PC-3 (cell line): ENCODE results near the gene BAIAP2. TPM values are rescaled to one million over a fixed set of nuclear protein-coding genes. Genes with fewer than 3 reads are reported as not detected.

Experiments used
- ATAC-seq: fragments of 200-7000 bp; cut with Tn5 transposase; 2 replicates; pipeline ENCODE4 v1.9.1; 2020; ENCODE audit warnings: mild to moderate bottlenecking, moderate library complexity
- BruUV-seq: library from RNA; stranded (reverse); fragments of 400-500 nt; replicated peaks from 2 replicates; lab custom pipeline; 2021; lab: Mats Ljungman, UMichigan
- CTCF ChIA-PET: fragments of 300-600 bp; sonication (Branson Sonifier 250); formaldehyde crosslinking; loops from one replicate; lab custom pipeline; 2022; ENCODE audit warnings: antibody characterized with exemption; lab: Charles Lee
- POLR2A ChIA-PET: fragments of 300-600 bp; sonication (Branson Sonifier 250); formaldehyde crosslinking; loops from one replicate; lab custom pipeline; 2022; ENCODE audit warnings: antibody characterized with exemption; ENCODE audit not compliant: unreplicated experiment; lab: Charles Lee
- DNase-seq: peaks from one replicate; pipeline ENCODE4 v3.0.0-alpha.2; 2015
- H2AFZ ChIP-seq: fragments of 300-600 bp; sonication (generic); 2 replicates; pipeline ENCODE4 v1.6.0; 2016; ENCODE audit warnings: antibody characterized with exemption, low read length
- H3F3A ChIP-seq: fragments of 300-600 bp; sonication (generic); one replicate; pipeline ENCODE4 v1.6.0; 2017; ENCODE audit warnings: antibody characterized with exemption, low read length, control low read depth, mild to moderate bottlenecking; ENCODE audit not compliant: unreplicated experiment
- H3K27ac ChIP-seq: fragments of 300-600 bp; sonication (generic); 2 replicates; pipeline ENCODE4 v1.5.1; 2016; ENCODE audit warnings: mild to moderate bottlenecking, low read length
- H3K27me3 ChIP-seq: fragments of 300-600 bp; sonication (generic); 2 replicates; pipeline ENCODE4 v1.6.1; 2016; ENCODE audit warnings: low read length, mixed read lengths
- H3K36me3 ChIP-seq: fragments of 300-600 bp; sonication (generic); 2 replicates; pipeline ENCODE4 v1.6.1; 2016; ENCODE audit warnings: low read depth, mixed run types, low read length, mixed read lengths
- H3K4me1 ChIP-seq: fragments of 300-600 bp; sonication (generic); 2 replicates; pipeline ENCODE4 v1.5.1; 2016; ENCODE audit warnings: low read length; ENCODE audit not compliant: insufficient read depth
- H3K4me2 ChIP-seq: fragments of 300-600 bp; sonication (generic); 2 replicates; pipeline ENCODE4 v1.6.0; 2016; ENCODE audit warnings: low read length
- H3K4me3 ChIP-seq: fragments of 300-600 bp; sonication (generic); 2 replicates; pipeline ENCODE4 v1.5.1; 2016; ENCODE audit warnings: mild to moderate bottlenecking, low read length, mixed read lengths
- H3K79me2 ChIP-seq: fragments of 300-600 bp; sonication (generic); 2 replicates; pipeline ENCODE4 v1.6.1; 2017; ENCODE audit warnings: low read length, mixed read lengths
- H3K9ac ChIP-seq: fragments of 300-600 bp; sonication (generic); 2 replicates; pipeline ENCODE4 v1.6.0; 2016; ENCODE audit warnings: mild to moderate bottlenecking, low read length
- H3K9me2 ChIP-seq: fragments of 300-600 bp; sonication (generic); replicated peaks from 2 replicates; pipeline ENCODE4 v1.6.1; 2016; ENCODE audit warnings: mixed run types, low read length, mixed read lengths
- H3K9me3 ChIP-seq: fragments of 300-600 bp; sonication (generic); 2 replicates; pipeline ENCODE4 v1.6.1; 2016; ENCODE audit warnings: low read length, mixed read lengths
- H4K20me1 ChIP-seq: fragments of 300-600 bp; sonication (generic); 2 replicates; pipeline ENCODE4 v1.6.1; 2016; ENCODE audit warnings: low read length, mixed read lengths
- CTCF ChIP-seq: fragments of 300-600 bp; sonication (generic); conservative IDR thresholded peaks from 2 replicates; pipeline ENCODE4 v1.5.1; 2017; ENCODE audit warnings: antibody characterized with exemption, low read depth, mild to moderate bottlenecking, low read length
- EZH2 ChIP-seq: fragments of 300-600 bp; sonication (generic); IDR thresholded peaks from one replicate; pipeline ENCODE4 v1.6.1; 2017; ENCODE audit warnings: antibody characterized with exemption, mild to moderate bottlenecking, low read length; ENCODE audit not compliant: unreplicated experiment
- EZH2phosphoT487 ChIP-seq: fragments of 300-600 bp; sonication (generic); IDR thresholded peaks from 2 replicates; pipeline ENCODE4 v1.6.1; 2018; ENCODE audit warnings: mild to moderate bottlenecking, antibody characterized with exemption, low read length, borderline replicate concordance
- intact Hi-C: fragments of 100-400 bp; cut with micrococcal nuclease; formaldehyde crosslinking; loops from 2 replicates; pipeline ENCODE4 v1.9.0; 2023
- total RNA-seq: library from RNA; depleted of rRNA; stranded (reverse); fragments of >200 nt; gene quantifications from 2 replicates; pipeline ENCODE4 v1.2.3, GENCODE V29; 2014

Gene BAIAP2
- total RNA-seq, 1 experiment from 2014 or later = 56.9 TPM

- peak overlapping the region; percentile 94 for H3K4me2 ChIP-seq
- H3K4me3 ChIP-seq = peak overlapping the region; percentile 73
- ChIA-PET CTCF (no interaction called here), POLR2A (interaction anchor here (0.6 to 0.7 kb wide), 2 partner anchors 150 to 230 kb away, joined by 3 to 5 read pairs; no protein-coding TSS in a partner anchor)
- peak overlapping the region; percentile 88 for H2AFZ ChIP-seq
- no peaks in the 10 kb centered on the region for H3K27me3 ChIP-seq
- no peaks in the 10 kb centered on the region for H3F3A ChIP-seq
- H3K9ac ChIP-seq = peak overlapping the region; percentile 67
- H3K79me2 ChIP-seq = 0 out of 2 replicates have a peak, but pooled peaks cover 3% of the 10 kb centered on the region
- no peaks in the 10 kb centered on the region for H3K9me3 ChIP-seq
- H3K9me2 ChIP-seq = no peaks in the 10 kb centered on the region
- peak overlapping the region; percentile 21; the same call in 1 of the 2 replicates for H3K27ac ChIP-seq
- no peaks in the 10 kb centered on the region for H4K20me1 ChIP-seq
- ATAC-seq (peak; percentile 81), DNase-seq (peak; percentile 98)
- no TSS peak for BruUV-seq
- peak; percentile 72 for TF ChIP-seq CTCF
- no peak for TF ChIP-seq EZH2phosphoT487
- H3K4me1 ChIP-seq = peaks cover 9% of the 10 kb centered on the region
- H3K36me3 ChIP-seq = no peaks in the 10 kb centered on the region
- intact Hi-C loops = loop anchor here (1.0 kb wide), 1 partner anchor 104 kb away; no protein-coding TSS in a partner anchor
Measured at GRCh38 chr17:81119223-81120148, 84.5 kb downstream of the BAIAP2 start.

GRCh38 chr17:81120149-81120484 is 85.2 kb downstream of the BAIAP2 start:
- H3K9ac ChIP-seq = peak overlapping the region; percentile 55
- no peaks in the 10 kb centered on the region for H3F3A ChIP-seq
- POLR2A ChIA-PET = interaction anchor here (0.7 kb wide), 1 partner anchor 230 kb away, joined by 5 read pairs; no protein-coding TSS in a partner anchor
- no peaks in the 10 kb centered on the region for H3K9me2 ChIP-seq
- peak overlapping the region; percentile 90 for H3K4me2 ChIP-seq
- H3K4me3 ChIP-seq = peak overlapping the region; percentile 73
- intact Hi-C loops = no loop called here
- H3K27me3 ChIP-seq = no peaks in the 10 kb centered on the region
- BruUV-seq = TSS peak; percentile 68
- H3K27ac ChIP-seq = no peak overlapping the region
- no peaks in the 10 kb centered on the region for H3K36me3 ChIP-seq
- peak; percentile 28 for DNase-seq
- ATAC-seq = peak; percentile 14
- 0 out of 2 replicates have a peak, but pooled peaks cover 3% of the 10 kb centered on the region for H3K79me2 ChIP-seq
- no peaks in the 10 kb centered on the region for H4K20me1 ChIP-seq
- no peaks in the 10 kb centered on the region for H3K9me3 ChIP-seq
- peak; percentile 42; the same call in 1 of the 2 replicates for TF ChIP-seq CTCF
- TF ChIP-seq EZH2 = no peak
- peak overlapping the region; percentile 88 for H2AFZ ChIP-seq
- CTCF ChIA-PET = no interaction called here
- H3K4me1 ChIP-seq = peaks cover 9% of the 10 kb centered on the region
